ENCODE data around the gene RPA1. TPM values are rescaled to one million over a fixed set of nuclear protein-coding genes. Genes with fewer than 3 reads are reported as not detected.

Gene RPA1
- total RNA-seq, 2 donors from 2014 or later = 67.4 to 81.4 TPM

- H3K4me3 Mint-ChIP-seq = no peak overlapping the region
- H3K27me3 Mint-ChIP-seq = no peaks in the 10 kb centered on the region
- DNase-seq (no peak), ATAC-seq (no peak)
- no peaks in the 10 kb centered on the region for H3K9me3 ChIP-seq (ENCODE audit: control insufficient read depth, low read length, poor library complexity, severe bottlenecking)
- H3K4me1 Mint-ChIP-seq = no peaks in the 10 kb centered on the region
- H3K36me3 Mint-ChIP-seq (ENCODE audit: low read depth) = peaks cover 3% of the 10 kb centered on the region
- H3K27ac Mint-ChIP-seq = no peak overlapping the region
Observed at GRCh38 chr17:1896243-1897104, 66.7 kb downstream of the RPA1 start.

- no peaks in the 10 kb centered on the region for H3K4me1 Mint-ChIP-seq
- H3K27ac Mint-ChIP-seq = no peak overlapping the region
- H3K36me3 Mint-ChIP-seq (ENCODE audit: low read depth) = peaks cover 3% of the 10 kb centered on the region
- DNase-seq (no peak), ATAC-seq (no peak)
- no peaks in the 10 kb centered on the region for H3K9me3 ChIP-seq (ENCODE audit: control insufficient read depth, low read length, poor library complexity, severe bottlenecking)
- H3K27me3 Mint-ChIP-seq = no peaks in the 10 kb centered on the region
- H3K4me3 Mint-ChIP-seq = no peak overlapping the region
Observed at GRCh38 chr17:1897105-1897656, 67.4 kb downstream of the RPA1 start.

GRCh38 chr17:1898332-1898731, 68.5 kb downstream of the RPA1 start:
- no peak overlapping the region for H3K27ac Mint-ChIP-seq
- H3K27me3 Mint-ChIP-seq = no peaks in the 10 kb centered on the region
- peaks cover 3% of the 10 kb centered on the region for H3K36me3 Mint-ChIP-seq (ENCODE audit: low read depth)
- no peak overlapping the region for H3K4me3 Mint-ChIP-seq
- peaks cover 2% of the 10 kb centered on the region for H3K4me1 Mint-ChIP-seq
- ATAC-seq (no peak), DNase-seq (no peak)
- H3K9me3 ChIP-seq (ENCODE audit: control insufficient read depth, low read length, poor library complexity, severe bottlenecking) = no peaks in the 10 kb centered on the region

- H3K4me3 Mint-ChIP-seq = no peak overlapping the region
- ATAC-seq (no peak), DNase-seq (no peak)
- no peaks in the 10 kb centered on the region for H3K9me3 ChIP-seq (ENCODE audit: control insufficient read depth, low read length, poor library complexity, severe bottlenecking)
- no peak overlapping the region for H3K27ac Mint-ChIP-seq
- H3K27me3 Mint-ChIP-seq = no peaks in the 10 kb centered on the region
- H3K4me1 Mint-ChIP-seq = peaks cover 2% of the 10 kb centered on the region
- H3K36me3 Mint-ChIP-seq (ENCODE audit: low read depth) = peaks cover 3% of the 10 kb centered on the region
Observed at GRCh38 chr17:1898872-1899271, 69.1 kb downstream of the RPA1 start.

GRCh38 chr17:1899403-1900000, 69.7 kb downstream of the RPA1 start:
- H3K36me3 Mint-ChIP-seq (ENCODE audit: low read depth) = peaks cover 3% of the 10 kb centered on the region
- no peak overlapping the region for H3K4me3 Mint-ChIP-seq
- ATAC-seq (no peak), DNase-seq (no peak)
- H3K9me3 ChIP-seq (ENCODE audit: control insufficient read depth, low read length, poor library complexity, severe bottlenecking) = no peaks in the 10 kb centered on the region
- no peak overlapping the region for H3K27ac Mint-ChIP-seq
- H3K4me1 Mint-ChIP-seq = peaks cover 2% of the 10 kb centered on the region
- H3K27me3 Mint-ChIP-seq = peaks cover under 1% of the 10 kb centered on the region

- no peak for DNase-seq
- no peak overlapping the region for H3K27ac Mint-ChIP-seq
Observed at GRCh38 chr17:1904273-1905182, 74.7 kb downstream of the RPA1 start.

GRCh38 chr17:1905190-1905913, 75.5 kb downstream of the RPA1 start:
- peaks cover 47% of the 10 kb centered on the region for H3K27me3 Mint-ChIP-seq

More at GRCh38 chr17:1904273-1905182, 74.7 kb downstream of the RPA1 start:
- H3K27me3 Mint-ChIP-seq = peaks cover 42% of the 10 kb centered on the region
- H3K9me3 ChIP-seq (ENCODE audit: control insufficient read depth, low read length, poor library complexity, severe bottlenecking) = no peaks in the 10 kb centered on the region
- no peak for ATAC-seq
- H3K36me3 Mint-ChIP-seq (ENCODE audit: low read depth) = no peaks in the 10 kb centered on the region
- no peak overlapping the region for H3K4me3 Mint-ChIP-seq
- H3K4me1 Mint-ChIP-seq = peaks cover 14% of the 10 kb centered on the region

GRCh38 chr17:1906662-1907101, 76.9 kb downstream of the RPA1 start:
- DNase-seq (no peak), ATAC-seq (no peak)
- H3K27ac Mint-ChIP-seq = no peak overlapping the region
- H3K36me3 Mint-ChIP-seq (ENCODE audit: low read depth) = no peaks in the 10 kb centered on the region
- no peak overlapping the region for H3K4me3 Mint-ChIP-seq
- no peaks in the 10 kb centered on the region for H3K9me3 ChIP-seq (ENCODE audit: control insufficient read depth, low read length, poor library complexity, severe bottlenecking)
- peaks cover 50% of the 10 kb centered on the region for H3K27me3 Mint-ChIP-seq
- H3K4me1 Mint-ChIP-seq = peaks cover 14% of the 10 kb centered on the region

More at GRCh38 chr17:1905190-1905913, 75.5 kb downstream of the RPA1 start:
- ATAC-seq (no peak), DNase-seq (no peak)
- Mint-ChIP-seq H3K27ac (no peak overlapping the region), H3K36me3 (ENCODE audit: low read depth) (no peaks in the 10 kb centered on the region), H3K4me3 (peak overlapping the region; percentile 36), H3K4me1 (peaks cover 14% of the 10 kb centered on the region)
- H3K9me3 ChIP-seq (ENCODE audit: control insufficient read depth, low read length, poor library complexity, severe bottlenecking) = no peaks in the 10 kb centered on the region

- Mint-ChIP-seq H3K27ac (no peak overlapping the region), H3K27me3 (peaks cover 56% of the 10 kb centered on the region), H3K4me1 (peaks cover 14% of the 10 kb centered on the region), H3K4me3 (peak overlapping the region; percentile 49), H3K36me3 (ENCODE audit: low read depth) (no peaks in the 10 kb centered on the region)
- no peaks in the 10 kb centered on the region for H3K9me3 ChIP-seq (ENCODE audit: control insufficient read depth, low read length, poor library complexity, severe bottlenecking)
- ATAC-seq (no peak), DNase-seq (no peak)
Observed at GRCh38 chr17:1907216-1907631, 77.4 kb downstream of the RPA1 start.

- H3K9me3 ChIP-seq (ENCODE audit: control insufficient read depth, low read length, poor library complexity, severe bottlenecking) = no peaks in the 10 kb centered on the region
- Mint-ChIP-seq H3K4me3 (peak overlapping the region; percentile 67), H3K27me3 (peaks cover 61% of the 10 kb centered on the region), H3K4me1 (peaks cover 13% of the 10 kb centered on the region), H3K36me3 (ENCODE audit: low read depth) (no peaks in the 10 kb centered on the region), H3K27ac (no peak overlapping the region)
- peak; percentile 74 for ATAC-seq
- DNase-seq = no peak
Observed at GRCh38 chr17:1907909-1908698, 78.3 kb downstream of the RPA1 start.

GRCh38 chr17:1908699-1909309, 79.0 kb downstream of the RPA1 start:
- H3K9me3 ChIP-seq (ENCODE audit: control insufficient read depth, low read length, poor library complexity, severe bottlenecking) = no peaks in the 10 kb centered on the region
- ATAC-seq (peak; percentile 57), DNase-seq (no peak)
- Mint-ChIP-seq H3K27me3 (peaks cover 61% of the 10 kb centered on the region), H3K4me1 (peaks cover 12% of the 10 kb centered on the region), H3K4me3 (peak overlapping the region; percentile 67), H3K27ac (no peak overlapping the region), H3K36me3 (ENCODE audit: low read depth) (no peaks in the 10 kb centered on the region)

Measured in T-helper 17 cell (primary cell).